ENCODE data around the gene GP1BB.

Gene GP1BB

GRCh38 chr22:19742160-19743066, 19.1 kb downstream of the GP1BB start:
- no peak for DNase-seq

- DNase-seq: no peak
These were observed 19.7 kb downstream of the GP1BB start for GRCh38 chr22:19743081-19743480.

DNA sequence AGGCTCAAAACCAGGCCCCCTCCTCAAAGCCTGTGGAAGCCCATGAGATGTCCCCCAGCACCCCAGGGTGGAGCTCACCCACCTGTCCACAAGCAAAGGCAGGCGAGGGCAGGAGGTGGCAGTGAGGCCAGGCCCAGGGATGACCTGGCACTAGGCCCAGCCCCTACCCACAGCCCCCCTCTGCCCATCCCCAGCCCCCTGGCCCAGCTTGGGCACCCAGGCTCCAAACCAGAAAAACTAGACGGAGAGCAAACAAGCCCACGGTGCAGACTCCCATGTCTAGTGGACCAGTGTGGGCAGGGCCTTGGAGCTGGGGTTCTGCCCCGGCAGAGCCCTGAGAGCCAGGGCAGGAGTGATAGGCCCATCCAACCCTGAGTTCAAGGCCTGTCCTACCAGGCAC, 20.3 kb downstream of the GP1BB start:
- DNase-seq: no peak

DNA sequence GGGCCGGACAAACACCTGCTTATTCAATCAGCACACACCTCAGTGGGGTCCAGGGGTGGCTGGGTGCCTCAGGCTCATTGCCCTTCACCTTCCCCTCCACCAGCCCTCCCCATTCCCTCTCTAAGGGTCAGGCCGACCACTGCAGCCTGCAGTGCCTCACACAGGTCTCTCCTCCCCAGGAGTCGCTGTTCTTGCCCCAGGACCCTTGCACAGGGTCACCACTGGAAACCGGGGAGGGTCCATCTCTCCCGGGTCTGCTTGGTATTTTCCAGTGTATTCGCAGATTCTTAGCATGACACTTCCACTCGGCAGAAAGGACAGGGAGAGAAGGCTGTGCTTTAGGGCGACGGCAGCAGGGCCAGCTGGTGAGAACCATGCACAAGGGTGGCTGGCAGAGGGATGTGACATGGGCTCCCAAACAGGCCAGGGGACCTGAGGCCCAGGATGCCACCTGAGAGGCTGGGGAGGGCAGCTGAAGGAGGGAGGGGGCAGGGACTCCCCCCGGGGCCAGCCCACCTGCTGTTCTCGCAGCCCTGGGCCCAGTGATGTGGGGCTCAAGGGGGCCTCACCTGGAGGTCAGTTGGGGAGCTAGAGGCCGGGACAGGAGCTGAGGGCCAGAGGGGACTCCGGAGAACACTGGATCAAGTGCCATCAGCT, 21.1 kb downstream of the GP1BB start:
- no peak for DNase-seq

DNA sequence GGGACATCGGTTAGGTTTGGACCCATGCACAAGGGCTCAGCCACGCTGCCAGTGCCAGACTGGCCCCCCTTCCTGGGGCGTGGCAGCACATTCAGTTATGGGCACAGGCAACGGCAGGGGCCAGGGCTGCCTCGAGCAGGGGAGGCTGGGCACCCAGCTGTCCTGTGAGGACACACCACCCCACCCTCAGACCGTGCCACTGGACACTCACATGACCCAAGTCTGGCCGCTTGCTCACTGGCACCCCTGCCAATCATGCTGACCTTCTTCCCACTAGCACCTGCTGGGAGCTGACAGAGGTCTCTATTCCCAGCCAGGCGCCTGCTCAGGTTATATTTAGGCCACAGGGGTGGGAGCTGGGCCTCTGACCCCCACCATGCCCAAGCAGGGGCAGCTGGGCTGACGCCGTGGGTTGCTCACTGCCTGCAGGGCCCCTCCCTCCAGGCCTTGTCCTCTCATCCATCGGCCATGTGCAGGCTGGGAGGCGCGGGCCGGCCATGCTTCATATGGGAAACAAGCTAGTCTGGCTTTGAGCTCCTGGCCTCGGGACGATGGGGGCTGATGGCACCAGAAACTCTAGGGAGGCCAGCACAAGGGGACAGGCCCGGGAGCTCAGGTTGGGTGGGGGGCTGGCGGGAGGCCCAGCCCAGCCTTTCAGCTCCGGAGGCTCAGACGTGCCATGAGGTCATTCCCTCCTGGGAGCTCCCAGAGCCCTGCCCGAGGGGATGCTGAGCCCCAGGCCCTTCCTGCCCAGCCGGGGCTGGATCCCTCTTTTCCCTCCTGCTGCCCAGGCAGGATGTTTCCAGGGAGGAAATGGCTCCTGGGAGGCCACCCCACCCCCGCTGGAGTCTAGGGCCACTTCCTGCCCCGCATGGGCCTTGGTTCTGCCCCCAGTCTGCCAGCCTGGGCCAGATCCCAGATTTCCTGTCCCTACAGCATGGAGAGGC, 22.1 kb downstream of the GP1BB start:
- no peak for DNase-seq

GRCh38 chr22:19746726-19747125, 23.4 kb downstream of the GP1BB start:
- no peak for DNase-seq

- DNase-seq: no peak
These were observed 24.2 kb downstream of the GP1BB start for GRCh38 chr22:19747551-19747950.

DNA sequence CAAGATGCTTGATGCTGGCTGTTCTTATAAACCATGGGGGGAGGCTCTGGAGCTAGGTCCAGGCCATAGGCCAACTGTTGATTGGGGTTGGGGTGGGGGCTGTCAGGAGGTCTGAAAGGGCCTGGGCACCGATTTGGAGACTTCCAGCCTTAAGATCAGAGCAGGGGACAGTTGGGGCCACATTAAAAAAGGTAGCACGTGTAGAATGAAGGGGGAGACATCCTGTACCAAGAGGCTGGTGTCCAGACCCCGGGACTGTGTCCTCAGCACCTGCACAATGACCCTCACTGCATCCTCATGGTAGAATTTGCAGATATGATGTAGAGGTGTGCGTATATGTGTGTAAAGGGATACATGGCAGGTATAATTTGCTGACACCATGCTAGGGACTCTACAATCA, 24.8 kb downstream of the GP1BB start:
- no peak for DNase-seq

GRCh38 chr22:19748991-19749664, 25.8 kb downstream of the GP1BB start:
- no peak for DNase-seq

GRCh38 chr22:19749876-19750275, 26.5 kb downstream of the GP1BB start:
- no peak for DNase-seq

- peak; percentile 64 for DNase-seq
These were observed 27.5 kb downstream of the GP1BB start for GRCh38 chr22:19750507-19751490.

DNA sequence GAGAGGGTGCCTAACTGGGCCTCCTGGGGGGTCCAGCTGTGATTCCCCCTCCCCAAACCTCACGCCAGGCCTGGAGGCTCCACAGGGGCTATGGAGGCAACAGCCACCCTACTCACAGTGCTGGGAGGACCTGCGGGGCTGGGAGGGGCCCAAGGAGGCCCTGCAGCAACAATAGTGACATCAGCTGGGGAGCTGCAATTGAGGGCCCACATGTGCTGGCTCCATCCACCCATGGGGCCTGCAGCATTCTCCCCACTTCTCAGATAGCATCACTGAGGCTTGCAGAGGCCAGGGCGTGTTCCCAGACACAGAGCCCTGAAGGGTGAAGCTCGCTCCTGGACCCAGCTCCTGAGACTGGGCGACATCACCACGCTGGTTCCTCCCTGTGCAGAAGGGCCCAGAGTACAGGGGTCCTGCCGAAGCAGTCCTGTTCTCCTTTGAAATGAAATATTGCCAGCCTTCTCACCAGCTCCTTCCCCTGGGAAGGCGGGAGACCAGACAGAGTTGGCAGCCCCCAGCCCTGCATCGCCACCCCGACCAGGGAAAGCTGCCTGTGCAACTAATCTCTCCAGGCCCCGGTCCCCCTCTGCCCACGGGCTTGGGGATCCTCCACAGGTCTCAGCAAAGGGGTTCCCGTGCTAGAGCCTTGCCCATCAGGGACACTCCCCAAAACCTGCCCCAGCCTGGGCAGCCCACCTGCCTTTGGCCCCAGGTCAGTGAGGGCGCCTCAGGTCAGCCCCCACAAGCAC, 28.3 kb downstream of the GP1BB start:
- no peak for DNase-seq

- DNase-seq: no peak
These were observed 29.9 kb downstream of the GP1BB start for GRCh38 chr22:19753090-19753842.

DNA sequence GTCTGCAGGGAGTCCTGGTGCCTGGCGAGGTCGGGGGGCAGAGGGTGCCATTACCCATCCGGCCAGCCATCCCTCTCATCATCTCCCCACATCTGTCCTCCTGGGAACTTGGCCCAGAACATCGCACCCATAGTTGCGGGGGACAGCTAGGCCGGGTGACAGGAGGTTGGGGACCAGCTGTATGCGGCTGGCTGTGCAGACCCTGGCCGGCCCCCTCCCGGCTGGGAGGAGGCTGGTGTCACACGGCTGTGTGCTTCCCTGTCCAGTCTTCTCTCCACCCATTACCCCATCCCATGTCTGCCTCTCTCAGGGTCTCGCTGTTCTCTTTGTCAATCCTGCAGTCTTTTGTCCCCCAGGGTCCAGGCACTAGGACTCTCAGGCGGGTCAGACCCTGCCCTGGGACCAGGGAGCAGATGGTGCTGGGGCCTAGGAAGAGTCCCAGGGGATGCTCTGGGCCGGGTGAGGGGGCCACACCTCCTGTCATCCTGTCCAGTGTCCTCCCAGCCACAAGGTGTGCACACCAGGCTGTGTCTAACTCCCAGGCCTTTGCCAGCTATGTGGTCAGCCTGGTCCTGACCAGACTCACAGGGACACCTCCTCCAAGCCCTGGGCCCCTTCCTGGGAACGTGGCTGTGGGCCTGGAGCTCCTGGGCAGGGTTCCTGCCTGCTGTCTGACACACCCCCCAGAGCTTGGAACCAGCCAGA, 30.8 kb downstream of the GP1BB start:
- no peak for DNase-seq

- DNase-seq: no peak
These were observed 31.4 kb downstream of the GP1BB start for GRCh38 chr22:19754701-19755144.

DNA sequence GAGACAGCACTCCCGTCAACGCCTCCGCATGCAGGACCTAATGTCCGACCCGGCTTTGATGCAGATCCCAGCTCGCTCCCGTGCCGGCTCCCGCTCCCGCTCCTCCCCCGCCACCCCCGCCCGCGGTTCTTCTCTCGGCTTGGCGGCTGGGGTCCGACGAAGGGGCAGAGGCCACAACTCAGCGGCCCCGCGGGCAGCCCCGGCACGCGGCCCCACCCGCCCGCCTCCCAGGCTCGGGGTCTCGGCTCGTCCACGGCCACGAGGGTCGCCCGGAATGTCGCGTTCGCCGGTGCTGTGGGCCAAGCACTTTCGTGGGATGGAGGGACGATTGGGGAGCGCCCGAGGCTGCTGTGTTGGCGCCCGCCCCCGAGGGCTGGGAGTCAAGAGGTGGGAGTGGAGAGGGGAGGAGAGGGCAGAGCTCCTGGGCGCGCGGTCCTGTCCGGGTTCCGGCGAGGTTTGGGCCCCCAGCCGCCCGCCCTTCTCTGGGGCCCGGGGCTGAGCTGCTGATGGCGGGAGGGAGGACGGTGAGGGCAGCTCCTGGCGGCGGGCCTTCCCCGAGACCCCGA, 31.9 kb downstream of the GP1BB start:
- DNase-seq: no peak

DNA sequence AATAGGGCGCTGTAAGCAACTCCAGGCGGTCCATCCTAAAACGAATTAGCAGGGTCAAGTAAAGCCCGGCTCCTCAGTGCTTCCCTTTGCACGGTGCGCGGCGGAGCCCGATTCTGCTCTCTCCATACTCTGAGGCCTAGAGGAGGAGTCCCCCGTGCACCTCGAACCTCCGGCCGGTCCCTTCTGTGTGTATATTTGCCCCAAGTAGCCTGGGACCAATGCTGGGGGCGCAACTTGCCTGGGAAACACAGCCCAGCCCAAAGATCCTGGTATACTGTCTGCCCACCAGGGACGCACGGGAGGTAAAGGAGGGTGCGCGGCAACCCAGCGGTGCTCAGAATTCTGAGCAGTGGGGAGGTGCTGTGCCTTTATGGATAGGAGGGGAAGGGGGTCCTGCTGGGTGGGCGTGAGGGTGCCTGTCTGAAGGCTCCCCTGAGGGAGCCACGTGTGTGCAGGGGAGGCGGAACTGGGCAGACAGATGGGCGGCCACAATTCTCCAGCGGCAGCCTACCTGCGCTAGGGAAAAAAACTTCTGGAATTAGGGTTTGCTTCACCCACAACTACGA, 32.5 kb downstream of the GP1BB start:
- no peak for DNase-seq

Data from fibroblast of upper back skin (primary cell).